ENCODE results near the gene NAA40. TPM values are rescaled to one million over a fixed set of nuclear protein-coding genes. Genes with fewer than 3 reads are reported as not detected.
A peak's percentile ranks its signal among the peaks of the same experiment; 100 is the strongest.

Gene NAA40
- 14.9 and 20.0 TPM in 2 replicates for total RNA-seq (2014; rRNA removed; shearing (Covaris generic))

DNA sequence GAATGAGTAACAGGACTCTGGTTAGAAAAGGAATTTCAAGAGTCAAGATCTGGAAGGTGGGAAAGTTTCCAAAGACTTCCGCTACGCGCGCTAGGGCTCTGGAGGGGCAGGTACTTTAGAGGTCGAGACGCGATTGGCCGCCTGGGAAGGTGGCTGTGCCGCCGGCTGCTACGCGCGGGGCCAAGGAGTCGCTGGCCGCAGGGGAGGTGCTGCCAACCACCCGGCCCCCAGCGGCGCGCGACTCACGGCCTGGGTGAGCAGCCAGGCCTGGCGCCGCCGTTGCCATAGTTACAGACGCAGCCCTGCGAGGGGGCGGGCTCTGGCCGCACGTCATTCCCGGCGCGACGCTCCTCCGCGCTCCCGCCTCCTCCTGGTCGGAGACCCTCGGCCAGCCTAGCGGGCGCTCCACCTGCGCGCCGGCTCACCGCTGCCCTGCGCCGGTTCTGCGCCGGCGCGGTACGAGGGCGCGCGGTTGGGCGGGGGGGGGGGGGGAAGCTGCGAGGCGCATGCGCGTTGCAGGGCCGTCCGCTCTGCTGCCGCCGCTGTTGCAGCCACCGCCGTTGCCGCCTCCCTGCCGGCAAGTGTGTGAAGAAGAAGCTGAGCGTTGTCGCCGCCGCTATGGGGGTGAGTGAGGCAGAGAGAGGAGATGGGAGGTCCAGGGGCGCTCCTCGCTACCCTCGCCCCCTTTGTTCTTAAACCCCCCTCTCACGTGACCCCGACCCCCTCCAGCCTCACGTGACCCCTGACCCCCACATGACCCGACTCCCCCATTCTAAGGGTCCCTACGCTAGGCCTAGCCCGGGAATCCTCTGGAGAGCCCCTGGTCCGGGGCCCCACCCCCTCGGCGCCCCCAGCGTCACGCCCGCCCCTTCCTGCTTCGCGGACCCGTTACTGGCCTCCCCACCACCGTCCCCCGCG, at the start of gene NAA40:
Gene NAA40 (plus strand): TSS at position 524 of the 918 bp plus-strand sequence. CDS start 95 bp downstream, at position 619.
- DNase-seq (ENCODE audit: low spot score), result peak; percentile 99

DNA sequence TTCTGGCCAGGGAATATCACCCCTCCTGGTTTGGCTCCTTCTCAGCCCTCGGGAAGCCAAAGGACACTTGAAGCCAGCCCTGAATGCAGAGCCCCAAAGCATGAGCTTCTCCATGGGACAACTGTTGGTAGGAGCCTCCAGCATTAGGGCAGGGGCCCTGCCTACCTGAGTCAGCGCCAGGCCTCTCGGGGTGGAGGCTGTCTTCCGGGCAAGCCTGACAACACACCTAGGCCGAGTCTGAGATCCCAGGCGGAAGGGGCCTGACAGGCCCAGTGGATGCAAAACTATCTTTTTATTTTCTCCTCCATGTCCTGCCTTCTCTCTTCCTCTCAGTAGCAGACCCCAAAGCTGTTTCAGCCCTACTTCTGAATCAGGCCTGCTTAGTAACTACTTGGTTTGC, 49.5 kb upstream of the NAA40 start:
- peak; percentile 69 for DNase-seq (ENCODE audit: low spot score)

DNA sequence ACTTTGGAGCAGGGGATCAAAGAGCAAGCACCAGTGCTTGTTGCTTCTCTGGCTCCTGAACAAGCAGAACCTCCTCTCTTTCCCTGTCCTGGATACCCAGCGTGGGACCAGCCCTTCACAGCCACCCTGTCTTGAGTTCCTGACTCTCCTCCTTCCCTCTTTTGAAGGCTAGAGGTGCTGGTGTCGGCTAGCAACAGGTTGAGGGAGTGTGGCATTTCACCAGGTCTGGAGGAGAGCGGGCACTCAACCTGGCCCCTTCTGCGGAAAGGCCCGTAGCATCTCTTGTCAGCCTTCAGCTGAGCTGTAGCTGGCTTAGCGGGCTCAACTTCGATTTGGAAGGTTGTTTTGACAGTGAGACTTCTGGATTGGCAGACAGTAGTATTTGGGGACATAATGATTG, 48.4 kb upstream of the NAA40 start:
- DNase-seq (ENCODE audit: low spot score), result no peak

DNA sequence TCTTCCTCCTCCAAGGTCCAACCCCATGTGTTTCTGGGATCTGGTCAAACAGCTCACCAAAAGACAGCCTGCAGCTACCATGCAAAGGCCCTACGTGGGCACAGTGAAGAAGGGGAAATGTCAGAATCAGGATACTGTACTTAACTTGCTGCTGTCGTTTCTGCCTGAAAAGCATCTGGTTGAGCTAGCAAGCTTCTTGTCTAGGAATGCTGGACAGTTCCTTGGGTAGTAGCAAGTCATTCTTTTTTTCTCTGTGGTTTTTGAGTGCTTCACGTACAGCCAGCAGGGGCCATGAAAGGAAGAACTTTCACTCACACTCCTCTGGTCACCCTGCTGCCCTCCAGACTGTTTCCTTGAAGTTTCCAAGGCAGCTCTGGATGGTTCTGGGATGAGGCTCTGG, 46.6 kb upstream of the NAA40 start:
- no peak for DNase-seq (ENCODE audit: low spot score)

DNA sequence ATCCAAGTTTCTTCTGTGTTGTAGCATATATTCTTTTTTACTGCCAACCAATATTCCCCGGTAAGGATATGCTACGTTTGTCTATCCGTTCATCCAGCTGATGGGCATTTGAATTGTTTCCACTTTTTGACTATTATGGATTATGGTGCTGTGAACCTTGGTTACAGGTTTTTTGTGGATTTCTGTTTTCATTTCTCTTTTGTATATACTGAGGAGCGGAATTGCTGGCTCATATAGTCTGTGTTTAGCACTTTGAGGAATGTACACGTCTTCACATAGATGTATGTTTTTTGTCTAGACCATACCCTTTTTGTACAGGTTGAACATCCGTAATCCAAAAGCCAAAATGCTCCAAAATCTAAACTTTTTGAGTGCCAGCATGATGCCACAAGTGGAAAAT, 45.4 kb upstream of the NAA40 start:
- no peak for DNase-seq (ENCODE audit: low spot score)

DNA sequence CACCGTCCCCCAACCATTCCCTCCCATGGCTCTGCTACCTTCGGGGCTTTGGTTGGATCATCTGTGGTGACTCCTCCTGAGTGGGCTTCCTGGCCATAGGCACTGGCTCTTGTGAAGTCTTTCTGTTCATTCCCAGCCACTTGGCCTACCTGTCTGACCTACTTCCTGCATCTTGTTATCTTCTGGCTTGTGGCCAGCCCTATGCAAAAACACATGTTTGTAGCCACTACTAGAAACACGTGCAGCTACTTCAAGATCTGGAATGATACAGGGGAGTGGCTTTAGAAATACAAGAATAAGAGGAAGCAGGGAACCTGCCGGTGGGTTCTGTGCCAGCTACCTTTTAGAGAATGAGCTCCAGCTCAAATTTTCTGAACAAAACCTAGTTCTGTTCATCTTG, 42.7 kb upstream of the NAA40 start:
- DNase-seq (ENCODE audit: low spot score), result no peak

DNA sequence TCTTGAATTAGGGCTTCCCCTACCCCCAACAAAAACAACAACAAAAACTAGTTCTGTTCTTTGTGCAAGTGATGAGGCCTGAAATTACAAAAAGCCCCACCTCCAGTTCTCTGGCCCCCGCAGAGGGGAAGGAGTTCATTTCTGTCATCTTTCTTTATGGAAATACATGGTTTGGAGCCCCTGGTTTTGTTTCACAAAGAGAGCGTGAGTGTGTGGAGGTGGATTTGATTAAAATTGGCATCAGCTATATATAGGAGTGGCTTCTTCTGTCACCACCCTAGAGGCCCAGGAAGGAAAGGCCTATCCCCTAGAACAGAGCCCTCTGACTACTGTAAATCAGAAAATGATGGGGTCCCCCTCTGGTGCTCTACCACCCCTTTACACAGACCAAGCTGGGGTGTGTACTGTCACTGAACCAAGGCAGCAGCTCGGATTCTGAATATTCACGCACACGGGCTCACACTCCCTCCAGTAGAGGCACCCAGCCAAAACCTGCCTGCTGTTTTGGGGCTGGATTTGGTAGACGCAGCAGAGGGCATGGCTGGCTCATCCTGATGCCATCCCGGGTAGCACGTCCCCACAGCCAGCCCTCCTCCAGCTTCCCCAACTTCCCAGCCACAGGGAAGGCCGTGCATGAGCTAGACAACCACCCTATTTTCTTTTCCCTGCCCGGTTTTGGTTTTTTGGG, 41.2 kb upstream of the NAA40 start:
- DNase-seq (ENCODE audit: low spot score), result no peak

DNA sequence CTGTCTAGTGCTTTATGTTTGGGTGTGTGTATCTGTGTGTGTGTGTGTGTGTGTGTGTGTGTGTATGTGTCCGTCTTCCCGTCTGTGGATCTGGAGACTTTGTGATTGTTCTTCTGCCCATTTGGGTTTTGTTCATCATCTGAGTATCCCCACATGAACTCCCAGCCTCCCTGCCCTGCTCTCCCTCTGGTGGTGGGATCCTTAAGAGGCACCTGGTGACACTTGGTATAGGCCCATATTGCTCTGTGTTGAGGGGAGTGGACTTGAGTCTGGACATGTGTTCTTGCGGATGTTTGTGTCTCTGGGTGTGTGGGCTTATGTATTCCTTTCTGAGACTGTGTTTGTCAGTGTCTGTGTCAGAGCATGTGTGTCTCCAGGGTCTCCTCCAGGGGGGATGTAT, 37.1 kb upstream of the NAA40 start:
- peak; percentile 56 for DNase-seq (ENCODE audit: low spot score)

DNA sequence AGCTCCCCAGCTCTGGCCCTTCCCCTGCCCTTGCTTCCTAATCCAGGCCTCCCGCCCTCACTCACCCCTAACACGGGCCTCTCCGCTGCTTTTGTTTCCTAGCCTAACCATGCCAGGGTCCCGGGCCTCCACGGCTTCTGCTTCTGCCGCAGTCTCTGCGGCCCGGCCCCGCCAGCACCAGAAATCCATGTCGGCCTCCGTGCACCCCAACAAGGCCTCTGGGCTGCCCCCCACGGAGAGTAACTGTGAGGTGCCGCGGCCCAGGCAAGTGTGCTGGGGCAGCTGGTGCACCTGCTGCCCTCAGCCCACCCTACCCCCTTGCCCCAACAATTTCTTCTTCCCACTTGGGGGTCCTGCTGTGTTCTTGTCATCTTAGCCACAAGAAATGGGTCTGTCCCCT, 34.9 kb upstream of the NAA40 start:
- DNase-seq (ENCODE audit: low spot score), result no peak

DNA sequence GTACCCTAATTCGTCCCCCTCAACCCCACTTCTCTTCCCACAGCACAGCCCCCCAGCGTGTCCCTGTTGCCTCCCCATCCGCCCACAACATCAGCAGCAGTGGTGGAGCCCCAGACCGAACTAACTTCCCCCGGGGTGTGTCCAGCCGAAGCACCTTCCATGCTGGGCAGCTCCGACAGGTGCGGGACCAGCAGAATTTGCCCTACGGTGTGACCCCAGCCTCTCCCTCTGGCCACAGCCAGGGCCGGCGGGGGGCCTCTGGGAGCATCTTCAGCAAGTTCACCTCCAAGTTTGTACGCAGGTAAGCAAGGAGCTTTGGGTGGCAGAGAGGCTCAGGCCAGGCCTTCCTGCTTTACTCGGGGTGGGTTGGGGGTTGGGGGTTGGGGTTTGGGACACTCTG, 34.1 kb upstream of the NAA40 start:
- no peak for DNase-seq (ENCODE audit: low spot score)

DNA sequence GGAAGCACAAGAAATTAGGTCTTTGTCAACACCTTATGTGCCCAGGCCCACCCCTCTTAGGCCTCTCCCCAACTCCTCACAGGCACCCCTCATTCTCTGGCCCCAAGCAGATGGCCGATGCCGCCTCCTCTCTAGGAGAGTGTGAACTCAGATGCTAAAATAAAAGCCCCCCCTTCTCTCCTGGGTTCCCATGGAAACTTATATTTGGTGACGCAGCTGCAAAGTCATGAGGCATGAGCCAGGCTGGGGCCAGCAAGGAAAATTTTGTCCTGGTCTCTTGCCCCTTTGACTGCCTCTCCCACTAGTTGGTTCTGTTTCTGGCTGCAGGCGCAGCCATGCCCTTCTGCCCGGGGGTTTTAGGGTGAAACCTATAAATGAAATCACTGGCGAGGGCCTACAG, 33.6 kb upstream of the NAA40 start:
- no peak for DNase-seq (ENCODE audit: low spot score)

DNA sequence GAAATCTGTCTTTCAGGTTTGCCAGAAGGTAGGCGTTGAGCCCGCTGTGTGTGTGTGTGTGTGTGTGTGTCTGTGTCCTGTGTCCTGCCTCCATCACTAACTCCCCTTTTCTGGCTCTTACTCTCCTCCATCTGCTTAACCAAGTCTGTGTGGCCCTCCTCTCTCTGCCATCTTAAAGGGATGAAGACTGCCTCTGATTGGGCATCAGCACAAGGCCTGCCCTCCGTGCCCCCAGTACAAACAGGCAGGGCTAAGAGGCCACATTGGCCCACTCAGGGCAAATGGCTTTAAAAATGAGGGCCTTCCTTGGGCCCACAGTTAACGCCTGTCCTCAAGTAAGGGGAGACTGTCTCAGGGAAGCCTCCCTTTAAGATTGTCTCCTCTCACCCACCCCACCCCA, 32.7 kb upstream of the NAA40 start:
- no peak for DNase-seq (ENCODE audit: low spot score)

DNA sequence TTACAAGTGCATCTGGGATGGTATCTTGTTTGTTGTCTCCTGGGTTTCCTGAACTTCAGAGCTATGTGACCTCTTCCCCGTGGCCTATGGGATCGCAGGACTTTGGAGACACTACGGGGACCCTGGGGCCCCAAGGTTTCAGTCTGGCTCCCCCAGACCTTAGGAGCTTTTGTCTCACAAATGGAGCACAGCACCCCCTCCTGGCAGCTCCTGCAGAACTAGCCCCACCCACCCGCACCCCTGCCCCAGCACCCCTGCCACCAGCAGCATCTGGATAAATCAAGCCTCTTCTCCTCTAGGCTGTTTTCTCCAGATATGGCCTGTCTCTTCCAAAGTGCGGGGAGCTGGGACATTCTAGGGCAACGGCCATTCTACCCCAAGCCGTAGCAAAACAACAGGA, 32.2 kb upstream of the NAA40 start:
- DNase-seq (ENCODE audit: low spot score), result no peak

DNA sequence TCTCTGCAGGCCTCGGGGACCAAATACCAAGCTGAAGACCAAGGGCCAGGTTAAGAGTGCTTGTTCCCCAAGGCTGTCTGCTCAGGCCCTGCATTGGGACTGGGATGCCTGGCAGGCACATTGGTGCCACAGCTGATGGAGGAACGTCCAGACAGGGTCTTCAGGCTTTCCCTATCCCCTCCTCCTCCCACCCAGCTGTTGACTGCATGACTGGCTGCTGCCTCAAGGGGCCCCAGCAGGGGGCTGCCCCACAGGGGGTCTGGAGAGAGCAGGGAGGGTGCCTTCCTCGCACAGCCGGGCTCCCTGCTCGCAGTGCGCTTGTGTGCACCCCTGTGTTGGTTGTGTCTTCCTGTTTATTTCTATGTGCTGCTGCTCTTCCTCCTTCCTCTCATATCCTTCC, 31.7 kb upstream of the NAA40 start:
- DNase-seq (ENCODE audit: low spot score), result no peak

DNA sequence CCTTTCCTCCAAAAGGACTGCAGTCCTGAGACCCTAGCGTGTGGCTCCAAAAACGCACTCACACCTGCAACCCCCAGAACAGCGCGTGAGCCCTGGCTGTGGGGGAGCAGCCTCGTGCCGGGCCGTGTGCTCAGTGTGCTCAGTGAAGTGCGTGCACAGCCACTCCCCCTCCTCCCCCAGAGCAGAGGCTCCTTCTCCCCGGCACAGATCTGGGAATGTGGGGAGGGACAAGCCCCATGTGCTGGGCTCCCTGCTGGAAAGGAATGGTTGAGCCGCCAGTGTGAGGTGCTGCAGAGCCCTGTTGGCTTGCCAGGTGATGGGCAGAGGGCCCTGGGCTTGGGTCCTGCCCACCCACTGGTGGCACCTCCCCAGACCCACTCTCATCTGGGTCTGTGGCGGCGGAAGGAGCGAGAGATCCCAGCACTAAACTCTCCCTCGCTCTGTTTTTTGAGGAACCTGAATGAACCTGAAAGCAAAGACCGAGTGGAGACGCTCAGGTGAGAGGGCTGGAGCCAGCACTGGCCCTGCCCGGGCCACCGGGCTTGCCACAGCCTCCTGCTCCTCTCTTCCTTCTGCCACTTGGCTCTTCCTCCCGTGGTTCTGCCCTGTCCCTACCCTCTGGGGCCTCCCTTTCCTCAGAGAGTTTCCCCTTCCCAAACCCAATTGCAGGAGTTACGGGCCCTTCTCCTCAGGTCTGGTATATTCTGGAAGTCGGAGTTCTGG, 30.8 kb upstream of the NAA40 start:
- no peak for DNase-seq (ENCODE audit: low spot score)

DNA sequence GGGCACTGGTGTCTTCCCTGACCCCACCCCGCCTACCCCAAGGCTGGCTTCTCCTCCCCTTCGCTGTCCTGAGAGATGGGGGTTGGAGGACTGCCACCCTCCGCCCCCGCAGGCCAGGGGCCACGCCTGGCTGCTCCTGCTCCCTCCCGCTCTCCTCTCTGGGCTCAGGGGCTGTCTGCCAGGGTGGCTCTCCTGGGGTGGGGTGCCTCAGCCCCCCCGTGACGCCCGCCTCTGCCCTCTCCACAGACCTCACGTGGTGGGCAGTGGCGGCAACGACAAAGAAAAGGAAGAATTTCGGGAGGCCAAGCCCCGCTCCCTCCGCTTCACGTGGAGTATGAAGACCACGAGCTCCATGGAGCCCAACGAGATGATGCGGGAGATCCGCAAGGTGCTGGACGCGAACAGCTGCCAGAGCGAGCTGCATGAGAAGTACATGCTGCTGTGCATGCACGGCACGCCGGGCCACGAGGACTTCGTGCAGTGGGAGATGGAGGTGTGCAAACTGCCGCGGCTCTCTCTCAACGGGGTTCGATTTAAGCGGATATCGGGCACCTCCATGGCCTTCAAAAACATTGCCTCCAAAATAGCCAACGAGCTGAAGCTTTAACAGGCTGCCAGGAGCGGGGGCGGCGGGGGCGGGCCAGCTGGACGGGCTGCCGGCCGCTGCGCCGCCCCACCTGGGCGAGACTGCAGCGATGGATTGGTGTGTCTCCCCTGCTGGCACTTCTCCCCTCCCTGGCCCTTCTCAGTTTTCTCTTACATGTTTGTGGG, 30.0 kb upstream of the NAA40 start:
- DNase-seq (ENCODE audit: low spot score), result no peak

DNA sequence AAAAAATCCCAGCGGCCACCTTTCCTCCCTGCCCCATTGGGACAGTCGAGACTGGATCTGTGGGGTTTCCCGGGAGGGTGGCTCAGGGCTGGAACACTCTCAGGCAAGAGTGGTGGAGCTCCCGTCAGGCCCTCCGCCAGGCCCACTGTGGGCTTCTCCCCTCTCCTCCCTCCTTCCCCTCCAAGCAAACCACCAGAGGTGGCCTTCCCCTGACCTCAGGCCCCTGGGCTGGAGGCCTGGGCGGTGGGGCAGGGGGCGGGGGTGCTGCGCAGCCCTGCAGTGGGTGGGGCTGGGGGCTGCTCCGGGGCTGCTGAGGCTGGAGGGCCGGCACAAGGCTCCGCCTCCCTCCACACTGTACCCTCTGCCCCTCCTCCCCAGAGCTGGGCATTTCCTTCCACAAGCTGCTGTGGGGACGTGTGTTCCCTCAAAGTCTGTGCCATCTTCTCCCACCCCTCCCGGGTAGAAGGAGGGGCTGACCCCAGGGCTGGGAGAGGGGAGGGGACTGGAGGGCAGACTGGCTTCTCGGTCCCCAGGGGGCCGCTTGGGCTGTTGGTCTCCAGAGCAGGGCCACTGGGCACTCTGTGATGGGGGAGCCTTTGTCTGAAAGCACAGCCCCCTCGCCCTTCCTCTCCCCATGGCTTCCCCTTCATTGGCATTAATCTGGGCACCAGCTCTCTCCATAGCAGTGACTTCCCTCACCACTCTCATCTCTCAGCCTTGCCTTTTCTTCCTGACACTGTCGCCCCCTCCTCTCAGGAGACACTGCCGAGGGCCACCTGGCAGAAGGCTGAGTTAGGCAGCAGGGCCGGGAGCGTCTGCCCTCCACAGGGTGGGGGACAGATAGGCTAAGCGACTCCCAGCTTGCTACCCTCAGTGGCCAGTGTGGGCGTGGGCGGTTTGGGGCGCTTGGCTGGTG, 29.0 kb upstream of the NAA40 start:
- no peak for DNase-seq (ENCODE audit: low spot score)

DNA sequence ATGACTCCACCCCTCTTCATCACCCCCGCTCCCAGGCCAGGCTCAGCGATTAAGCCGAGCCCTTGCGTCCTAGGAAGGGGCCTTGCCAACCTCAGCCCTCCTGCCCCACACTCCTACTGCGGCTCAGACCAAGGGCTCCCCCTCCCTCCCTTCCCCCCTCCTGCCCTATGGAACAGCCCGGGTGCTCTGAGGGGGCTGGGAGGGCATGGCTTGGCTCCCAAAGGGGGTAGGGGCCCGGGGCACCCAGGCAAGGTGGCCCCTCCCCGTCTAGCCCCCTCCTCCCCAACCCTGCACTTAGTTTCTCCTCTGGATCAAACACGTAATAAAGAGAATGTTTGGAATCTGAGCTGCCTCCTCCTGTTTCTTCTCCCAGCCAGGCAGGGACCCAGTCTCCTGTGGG, 28.1 kb upstream of the NAA40 start:
- DNase-seq (ENCODE audit: low spot score), result no peak

DNA sequence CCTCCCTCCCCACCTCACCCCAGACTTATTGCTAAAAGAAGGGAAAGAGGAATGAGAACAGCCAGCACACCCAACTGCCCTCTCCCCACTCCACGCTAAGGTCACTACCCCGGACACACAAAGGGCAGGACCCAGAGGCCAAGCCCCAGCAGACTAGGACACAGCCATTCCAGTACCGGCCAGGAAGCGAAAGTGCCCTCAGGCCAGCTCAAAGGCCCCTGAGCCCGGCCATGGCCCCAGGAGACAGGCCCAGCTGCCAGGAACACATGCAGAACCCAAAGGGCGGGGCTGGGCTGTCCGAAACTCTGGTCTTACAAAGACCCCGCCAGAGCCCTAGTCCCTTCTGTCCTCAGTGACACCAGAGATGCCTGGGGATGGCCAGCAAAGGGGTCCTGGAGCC, 27.4 kb upstream of the NAA40 start:
- no peak for DNase-seq (ENCODE audit: low spot score)

DNA sequence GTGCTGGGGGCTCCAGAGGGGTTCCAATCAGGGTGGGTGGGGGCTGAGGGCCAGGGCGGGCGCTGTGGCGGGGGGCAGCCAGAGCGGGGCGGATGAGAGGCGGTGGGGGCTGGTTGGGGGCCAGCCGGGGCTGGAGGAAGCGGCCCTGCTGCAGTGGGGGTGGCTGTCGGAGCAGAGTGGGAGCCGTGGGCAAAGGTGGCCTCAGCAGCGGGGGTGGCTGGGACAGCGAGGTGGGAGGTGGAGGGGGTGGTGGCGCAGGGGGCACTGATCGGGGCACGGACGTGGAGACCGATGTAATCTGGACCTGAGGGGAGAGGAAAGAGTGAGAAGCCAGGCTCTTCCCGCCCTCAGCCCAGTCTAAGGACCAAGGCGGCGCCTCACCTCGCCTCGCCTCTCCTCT, 26.9 kb upstream of the NAA40 start:
- DNase-seq (ENCODE audit: low spot score), result no peak

DNA sequence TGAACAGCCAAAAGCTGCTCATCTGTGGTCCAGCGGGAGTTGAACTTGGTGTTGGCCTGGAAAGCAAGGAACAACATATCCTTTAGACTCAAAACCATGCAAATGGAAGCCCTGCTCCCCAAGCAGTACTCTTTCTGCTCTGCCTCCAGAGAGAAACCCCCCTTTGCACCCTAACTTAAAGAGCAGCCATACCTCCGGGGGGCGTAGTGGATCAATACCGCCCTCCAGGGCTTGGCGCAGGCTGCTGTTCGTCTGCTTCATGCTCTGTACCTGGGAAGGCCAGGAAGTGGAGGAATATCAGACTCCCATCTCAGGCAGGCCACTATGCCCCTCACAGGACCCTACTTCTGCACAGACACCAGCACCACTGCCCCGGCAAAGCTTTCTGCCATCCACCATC, 26.1 kb upstream of the NAA40 start:
- DNase-seq (ENCODE audit: low spot score), result no peak

Data from HT-29 (cell line).